H1 (cell line): Measurements from ENCODE around the gene PNMA8C. TPM values are rescaled to one million over a fixed set of nuclear protein-coding genes. Genes with fewer than 3 reads are reported as not detected.
A peak's percentile ranks its signal among the peaks of the same experiment; 100 is the strongest.

Experiments
- CTCF ChIA-PET: fragments of 300-600 bp; sonication (Branson Sonifier 250); formaldehyde crosslinking; loops from one replicate; lab custom pipeline; 2021; ENCODE audit not compliant: partially characterized antibody; lab: Charles Lee
- POLR2A ChIA-PET: fragments of 300-600 bp; sonication (Branson Sonifier 250); formaldehyde crosslinking; loops from one replicate; lab custom pipeline; 2021; ENCODE audit warnings: inconsistent platforms; ENCODE audit not compliant: partially characterized antibody; lab: Charles Lee
- DNase-seq, 2 experiments: peaks; one replicate each; pipeline versions ENCODE4 v3.0.0 to v3.0.0-alpha.2; 2010 to 2022; ENCODE audit warnings: low spot score in 2 of 2, low read depth in 1 of 2, mixed read lengths in 1 of 2
- FAIRE-seq: peaks from 2 replicates; lab custom pipeline; 2011; peaks lifted over from hg19 to GRCh38; lab: Jason Lieb, UNC
- H2AFZ ChIP-seq: 2 replicates; pipeline ENCODE4 v1.8.1; 2012; ENCODE audit warnings: low read length, inconsistent platforms
- H2AK5ac ChIP-seq: 2 replicates; pipeline ENCODE4 v1.6.1; 2013; ENCODE audit warnings: low read depth, low read length
- H2BK120ac ChIP-seq: replicated peaks from 2 replicates; pipeline ENCODE3; 2013; ENCODE audit warnings: low read depth, low read length, inconsistent platforms
- H2BK12ac ChIP-seq: 2 replicates; pipeline ENCODE4 v1.6.1; 2013; ENCODE audit warnings: low read depth, low read length
- H2BK15ac ChIP-seq: 2 replicates; pipeline ENCODE4 v1.6.1; 2013; ENCODE audit warnings: low read length
- H2BK20ac ChIP-seq: 2 replicates; pipeline ENCODE4 v1.6.1; 2013; ENCODE audit warnings: low read length
- H2BK5ac ChIP-seq: 2 replicates; pipeline ENCODE4 v1.6.1; 2013; ENCODE audit warnings: low read depth, low read length
- H3K14ac ChIP-seq: 2 replicates; pipeline ENCODE4 v1.6.1; 2013; ENCODE audit warnings: inconsistent platforms; ENCODE audit not compliant: insufficient read length
- H3K18ac ChIP-seq: 2 replicates; pipeline ENCODE4 v1.6.1; 2013; ENCODE audit warnings: low read length; ENCODE audit errors: extremely low read depth
- H3K23ac ChIP-seq: 2 replicates; pipeline ENCODE4 v1.6.1; 2013; ENCODE audit warnings: inconsistent platforms; ENCODE audit not compliant: insufficient read length
- H3K23me2 ChIP-seq: 2 replicates; pipeline ENCODE4 v1.6.1; 2013; ENCODE audit warnings: low read depth, low read length
- H3K27ac ChIP-seq: 2 replicates; pipeline ENCODE4 v1.6.1; 2011; ENCODE audit warnings: low read depth, low read length, inconsistent platforms
- H3K27me3 ChIP-seq, 4 experiments: replicated peaks in 1 of 4; 1 replicate in 1 of 4; 2 replicates in 3 of 4; pipeline versions ENCODE4 v1.6.1 to v1.8.1; 2011 to 2013; ENCODE audit warnings: low read length in 3 of 4, mild to moderate bottlenecking in 3 of 4, inconsistent platforms in 2 of 4, mixed read lengths in 2 of 4, moderate library complexity in 1 of 4; ENCODE audit not compliant: control insufficient read depth in 3 of 4, insufficient read depth in 3 of 4; ENCODE audit errors: extremely low read depth in 1 of 4
- H3K36me3 ChIP-seq, 4 experiments: 2 replicates each; pipeline versions ENCODE4 v1.6.1 to v1.8.1; 2011 to 2013; ENCODE audit warnings: mild to moderate bottlenecking in 4 of 4, low read length in 3 of 4, moderate library complexity in 2 of 4, control low read depth in 1 of 4, inconsistent platforms in 1 of 4; ENCODE audit not compliant: insufficient read depth in 4 of 4, control insufficient read depth in 2 of 4
- H3K4ac ChIP-seq: replicated peaks from 2 replicates; pipeline ENCODE3; 2013; ENCODE audit warnings: low read length, low read depth, mixed read lengths, inconsistent platforms; ENCODE audit not compliant: insufficient read length
- H3K4me1 ChIP-seq, 4 experiments: replicated peaks in 1 of 4; 1 replicate in 1 of 4; 2 replicates in 3 of 4; pipeline versions ENCODE4 v1.6.1 to v1.8.1; 2011 to 2013; ENCODE audit warnings: low read length in 3 of 4, inconsistent platforms in 2 of 4, mixed read lengths in 1 of 4; ENCODE audit not compliant: insufficient read depth in 4 of 4, control insufficient read depth in 3 of 4
- H3K4me2 ChIP-seq, 2 experiments: 2 replicates each; pipeline versions ENCODE4 v1.6.1 to v1.8.1; 2011 to 2013; ENCODE audit warnings: low read depth in 2 of 2, low read length in 2 of 2, control low read depth in 1 of 2, inconsistent platforms in 1 of 2, mild to moderate bottlenecking in 1 of 2; ENCODE audit not compliant: insufficient read depth in 1 of 2
- H3K4me3 ChIP-seq, 4 experiments: fragments of 200-600, 300-600 bp in 1 of 4; sonication (generic), shearing (Covaris generic), sonication (Bioruptor Twin) in 1 of 4; 2 replicates each; pipeline versions ENCODE4 v1.5.1 to v1.8.1; 2011 to 2016; ENCODE audit warnings: low read length in 4 of 4, low read depth in 3 of 4, control low read depth in 2 of 4, inconsistent platforms in 2 of 4, mild to moderate bottlenecking in 2 of 4, mixed read lengths in 1 of 4, moderate library complexity in 1 of 4; ENCODE audit not compliant: insufficient read depth in 2 of 4; ENCODE audit errors: extremely low read depth in 1 of 4
- H3K56ac ChIP-seq: replicated peaks from 2 replicates; pipeline ENCODE3; 2013; ENCODE audit warnings: low read depth, mild to moderate bottlenecking, mixed read lengths, low read length, inconsistent platforms; ENCODE audit not compliant: insufficient read length
- H3K79me1 ChIP-seq: 2 replicates; pipeline ENCODE4 v1.6.1; 2013; ENCODE audit warnings: low read depth, low read length, control low read depth
- H3K79me2 ChIP-seq, 2 experiments: 2 replicates each; pipeline versions ENCODE4 v1.6.1 to v1.8.1; 2012 to 2013; ENCODE audit warnings: low read length in 2 of 2, mild to moderate bottlenecking in 2 of 2, inconsistent platforms in 1 of 2; ENCODE audit not compliant: insufficient read depth in 2 of 2, control insufficient read depth in 1 of 2
- H3K9ac ChIP-seq, 4 experiments: replicated peaks in 1 of 4; 1 replicate in 1 of 4; 2 replicates in 3 of 4; pipeline versions ENCODE4 v1.6.1 to v1.8.1; 2011 to 2013; ENCODE audit warnings: low read depth in 3 of 4, low read length in 3 of 4, control low read depth in 2 of 4, mild to moderate bottlenecking in 2 of 4, moderate library complexity in 2 of 4, inconsistent platforms in 1 of 4; ENCODE audit errors: extremely low read depth in 1 of 4
- H3K9me3 ChIP-seq, 2 experiments: 2 replicates each; pipeline versions ENCODE4 v1.6.1 to v1.8.1; 2012 to 2013; ENCODE audit warnings: mild to moderate bottlenecking in 2 of 2, moderate library complexity in 2 of 2, control low read depth in 1 of 2, inconsistent platforms in 1 of 2, low read depth in 1 of 2, low read length in 1 of 2, mixed read lengths in 1 of 2; ENCODE audit not compliant: insufficient read depth in 2 of 2
- H4K20me1 ChIP-seq, 2 experiments: replicated peaks in 1 of 2; 2 replicates each; pipeline versions ENCODE3 to v1.8.1; 2011 to 2013; ENCODE audit warnings: inconsistent platforms in 2 of 2, low read length in 2 of 2, mild to moderate bottlenecking in 1 of 2; ENCODE audit not compliant: insufficient read depth in 2 of 2, control insufficient read depth in 1 of 2
- H4K5ac ChIP-seq: 2 replicates; pipeline ENCODE4 v1.6.1; 2013; ENCODE audit warnings: low read length, low read depth, mixed read lengths, inconsistent platforms; ENCODE audit not compliant: insufficient read length
- H4K8ac ChIP-seq: 2 replicates; pipeline ENCODE4 v1.8.0; 2013; ENCODE audit warnings: mild to moderate bottlenecking, moderate library complexity, low read length, inconsistent platforms; ENCODE audit not compliant: insufficient read depth; ENCODE audit errors: extremely low read depth
- H4K91ac ChIP-seq: replicated peaks from 2 replicates; pipeline ENCODE3; 2013; ENCODE audit warnings: low read length, mixed read lengths, inconsistent platforms; ENCODE audit not compliant: insufficient read length
- CTBP2 ChIP-seq: IDR thresholded peaks from 2 replicates; pipeline ENCODE4 v1.7.0; 2011; ENCODE audit warnings: borderline replicate concordance, mild to moderate bottlenecking, moderate library complexity, mixed read lengths, low read length; ENCODE audit not compliant: insufficient read depth, insufficient read length
- E2F6 ChIP-seq: IDR thresholded peaks from 2 replicates; pipeline ENCODE4 v1.6.1; 2012; ENCODE audit warnings: inconsistent platforms
- EGR1 ChIP-seq: IDR thresholded peaks from 2 replicates; pipeline ENCODE4 v1.6.1; 2011; ENCODE audit warnings: low read depth, low read length, borderline replicate concordance
- EP300 ChIP-seq, 2 experiments: IDR thresholded peaks; 1 replicate in 1 of 2; 2 replicates in 1 of 2; pipeline ENCODE4 v1.6.1; 2011 to 2012; ENCODE audit warnings: low read depth in 2 of 2, low read length in 2 of 2, mild to moderate bottlenecking in 2 of 2, borderline replicate concordance in 1 of 2, inconsistent platforms in 1 of 2, moderate library complexity in 1 of 2
- EZH2 ChIP-seq: fragments of 200-600 bp; sonication (generic); IDR thresholded peaks from 2 replicates; pipeline ENCODE4 v1.7.1; 2012; ENCODE audit warnings: low read depth, mild to moderate bottlenecking, moderate library complexity, low read length, inconsistent platforms; ENCODE audit not compliant: severe bottlenecking
- JUND ChIP-seq: IDR thresholded peaks from 2 replicates; pipeline ENCODE4 v1.6.1; 2011; ENCODE audit warnings: mild to moderate bottlenecking, improper control_type of control experiment, low read length
- MAX ChIP-seq: IDR thresholded peaks from 2 replicates; pipeline ENCODE4 v1.6.1; 2012; ENCODE audit warnings: inconsistent platforms
- RXRA ChIP-seq: IDR thresholded peaks from 2 replicates; pipeline ENCODE4 v1.6.1; 2011; ENCODE audit warnings: low read depth, mild to moderate bottlenecking, low read length, moderate library complexity; ENCODE audit not compliant: insufficient read depth
- TAF1 ChIP-seq: IDR thresholded peaks from 2 replicates; pipeline ENCODE4 v1.6.1; 2011; ENCODE audit warnings: mild to moderate bottlenecking, low read depth, low read length
- TBP ChIP-seq: IDR thresholded peaks from 2 replicates; pipeline ENCODE4 v1.6.1; 2011; ENCODE audit warnings: low read depth, low read length, improper control_type of control experiment
- TCF12 ChIP-seq: IDR thresholded peaks from 2 replicates; pipeline ENCODE4 v1.6.1; 2011; ENCODE audit warnings: low read depth, mild to moderate bottlenecking, low read length
- TEAD4 ChIP-seq: IDR thresholded peaks from 2 replicates; pipeline ENCODE4 v1.6.1; 2012; ENCODE audit warnings: low read depth, low read length, inconsistent platforms, mixed read lengths
- WGBS, 2 experiments: shearing (Covaris generic) in 1 of 2; methylation state at CpG; one replicate each; pipeline versions ENCODE4 v1.1.6 to v1.1.7; 2013 to 2015; ENCODE audit warnings: low lambda C conversion rate in 2 of 2, mixed read lengths in 2 of 2, inconsistent platforms in 1 of 2, low coverage in 1 of 2, missing lambda C conversion rate in 1 of 2; ENCODE audit not compliant: insufficient replicate concordance in 2 of 2, insufficient coverage in 1 of 2, insufficient read length in 1 of 2; ENCODE audit errors: extremely low coverage in 1 of 2, missing lambda C conversion rate in 1 of 2; 5-methylcytosine and 5-hydroxymethylcytosine counted together
- polyA plus RNA-seq, 7 experiments: library from polyadenylated mRNA; depleted of rRNA in 3 of 7; stranded (reverse) in 5 of 7; unstranded in 2 of 7; fragments of >200 nt in 5 of 7; fragments of 200-250 nt in 2 of 7; gene quantifications; 1 replicate in 5 of 7; 2 replicates in 1 of 7; 4 replicates in 1 of 7; pipeline versions ENCODE4 v1.2.1 to v1.2.3, GENCODE V29; 2011 to 2013; ENCODE audit warnings: missing spikeins in 2 of 7, mixed read lengths in 2 of 7
- total RNA-seq: library from RNA; stranded (reverse); fragmentation: NEBNext Ultra II Directional; extraction: Animal tissue kit (Norgen Biotek cat#: 25700); gene quantifications from 2 replicates; pipeline ENCODE4 v1.2.1, GENCODE V29; 2021

PNMA8C gene
- total and polyA plus RNA-seq, 2 of the 8 experiments (the other 6 are each of a cell fraction or from before 2014, with no cell fraction given) = 0.53 to 1.8 TPM

- Histone ChIP-seq H3K79me1 (no peaks in the 10 kb centered on the region; the same call in 1 of the 2 replicates), H2BK12ac (no peak overlapping the region), H3K14ac (no peak overlapping the region), H2BK20ac (no peak overlapping the region), H3K27ac (no peak overlapping the region), H3K27me3 (no peaks in the 10 kb centered on the region), H3K23ac (no peak overlapping the region), H3K9me3 (no peaks in the 10 kb centered on the region; a peak in 1 of 4 replicates), H3K56ac (no peak overlapping the region), H3K4ac (no peak overlapping the region), H2AFZ (no peak overlapping the region), H3K4me1 (no peaks in the 10 kb centered on the region; a peak in 2 of 7 replicates), H2BK15ac (no peak overlapping the region), H3K36me3 (peaks cover 7 to 50% (median 40%) of the 10 kb centered on the region in 4 experiments; a peak in 6 of 8 replicates), H2BK120ac (no peak overlapping the region), H2AK5ac (no peak overlapping the region), H3K9ac (no peak overlapping the region), H2BK5ac (peak overlapping the region; percentile 0; the same call in 1 of the 2 replicates), H4K5ac (no peak overlapping the region), H3K79me2 (no peaks in the 10 kb centered on the region), H3K4me2 (no peak overlapping the region), H4K20me1 (peaks cover 0 to 9% of the 10 kb centered on the region in 2 experiments), H3K4me3 (no peak overlapping the region), H4K8ac (peak overlapping the region; percentile 28; the same call in 1 of the 2 replicates), H4K91ac (no peak overlapping the region), H3K18ac (no peak overlapping the region), H3K23me2 (no peaks in the 10 kb centered on the region)
- DNase-seq (no peak), FAIRE-seq (no peak)
- CTCF ChIA-PET = interaction anchor here (0.9 to 7.4 kb wide), 10 partner anchors 10 to 123 kb away, joined by 3 to 91 read pairs (median 6); no protein-coding TSS in a partner anchor
- POLR2A ChIA-PET = interaction anchor here (1.0 to 1.8 kb wide), 5 partner anchors 13 to 105 kb away, joined by 4 to 7 read pairs (median 5); partner anchors contain the start of genes CCDC8 and PNMA8B
- WGBS, 2 experiments = 94% methylated on average over 18 of the region's 18 CpGs; no CpG with 5 or more reads in 1 of the 2 experiments
- no peak for TF ChIP-seq CTBP2
- no peak for TF ChIP-seq RXRA
- TF ChIP-seq MAX = no peak
- no peak for TF ChIP-seq TAF1
- no peak for TF ChIP-seq EZH2
- TF ChIP-seq EP300 (IDR thresholded peaks at IDR 0.05; ENCODE audit: borderline replicate concordance in 1 of 2, low read depth in 2 of 2, low read length in 2 of 2) = no peak
- no peak for TF ChIP-seq EGR1
- no peak for TF ChIP-seq TBP
- no peak for TF ChIP-seq TEAD4
- TF ChIP-seq TCF12 = no peak
- no peak for TF ChIP-seq E2F6
- TF ChIP-seq JUND = no peak
Measured at GRCh38 chr19:46390866-46391265, 37.9 kb downstream of the PNMA8C start.
